ENCODE data around the gene CRYBA4. TPM values are rescaled to one million over a fixed set of nuclear protein-coding genes. Genes with fewer than 3 reads are reported as not detected.
A peak's percentile ranks its signal among the peaks of the same experiment; 100 is the strongest.

Gene CRYBA4
- total RNA-seq, 2 donors from 2014 or later, result 0.47 TPM; not detected in 1

- H3K27me3 ChIP-seq, result no peaks in the 10 kb centered on the region
- TF ChIP-seq CTCF (IDR thresholded peaks at IDR 0.05), result no peak
- H3K27ac ChIP-seq, result no peak overlapping the region
- H3K9ac ChIP-seq (ENCODE audit: low read depth in 2 of 2, low read length in 2 of 2), result no peak overlapping the region
- no peak overlapping the region for H3K4me3 ChIP-seq
- no peaks in the 10 kb centered on the region for H3K4me1 ChIP-seq
- H3K36me3 ChIP-seq, result no peaks in the 10 kb centered on the region
- no peak for DNase-seq
- no peaks in the 10 kb centered on the region for H3K9me3 ChIP-seq
- intact Hi-C loops (cut with DNase I), result no loop called here
Observed at GRCh38 chr22:26650722-26651421, 29.1 kb downstream of the CRYBA4 start.

- Histone ChIP-seq H3K27me3 (peaks cover 3% of the 10 kb centered on the region), H3K9me3 (no peaks in the 10 kb centered on the region), H3K4me1 (no peaks in the 10 kb centered on the region), H3K36me3 (no peaks in the 10 kb centered on the region), H3K27ac (no peak overlapping the region), H3K9ac (ENCODE audit: low read depth in 2 of 2, low read length in 2 of 2) (no peak overlapping the region), H3K4me3 (no peak overlapping the region)
- no peak for DNase-seq
- no peak for TF ChIP-seq CTCF (IDR thresholded peaks at IDR 0.05)
- intact Hi-C loops (cut with DNase I), result no loop called here
Observed at GRCh38 chr22:26651815-26652214, 30.1 kb downstream of the CRYBA4 start.

GRCh38 chr22:26656891-26657851 lies 35.4 kb downstream of the CRYBA4 start, which contains the start of gene MIAT:
Gene MIAT (plus strand): TSS chr22:26657588.
- no peaks in the 10 kb centered on the region for H3K36me3 ChIP-seq
- H3K4me3 ChIP-seq, result peak within 1 kb of the TSS; percentile 33
- H3K9ac ChIP-seq (ENCODE audit: low read depth in 2 of 2, low read length in 2 of 2), result peak within 1 kb of the TSS; percentile 43 to 46
- peak; percentile 34 for DNase-seq
- H3K4me1 ChIP-seq, result peaks cover 7% of the 10 kb centered on the region
- no peaks in the 10 kb centered on the region for H3K9me3 ChIP-seq
- intact Hi-C loops (cut with DNase I), result no loop called here
- H3K27ac ChIP-seq, result no peak within 1 kb of the TSS
- no peak for TF ChIP-seq CTCF (IDR thresholded peaks at IDR 0.05)
- H3K27me3 ChIP-seq, result peaks cover 24% of the 10 kb centered on the region

- intact Hi-C loops (cut with DNase I), result no loop called here
- peaks cover 24% of the 10 kb centered on the region for H3K27me3 ChIP-seq
- DNase-seq, result no peak
- no peaks in the 10 kb centered on the region for H3K9me3 ChIP-seq
- H3K4me3 ChIP-seq, result peak overlapping the region; percentile 33
- TF ChIP-seq CTCF (IDR thresholded peaks at IDR 0.05), result no peak
- H3K27ac ChIP-seq, result no peak overlapping the region
- peaks cover 7% of the 10 kb centered on the region for H3K4me1 ChIP-seq
- H3K36me3 ChIP-seq, result no peaks in the 10 kb centered on the region
- peak overlapping the region in 1 of 2 donors; percentile 12 for H3K9ac ChIP-seq (ENCODE audit: low read depth in 2 of 2, low read length in 2 of 2)
Observed at GRCh38 chr22:26658161-26658560, 36.4 kb downstream of the CRYBA4 start.

GRCh38 chr22:26658671-26659478 lies 37.1 kb downstream of the CRYBA4 start:
- H3K9me3 ChIP-seq, result no peaks in the 10 kb centered on the region
- no peaks in the 10 kb centered on the region for H3K36me3 ChIP-seq
- TF ChIP-seq CTCF (IDR thresholded peaks at IDR 0.05), result no peak
- H3K4me1 ChIP-seq, result peaks cover 7% of the 10 kb centered on the region
- H3K27ac ChIP-seq, result no peak overlapping the region
- peak; percentile 54 for DNase-seq
- peak overlapping the region; percentile 33 for H3K4me3 ChIP-seq
- peak overlapping the region in 1 of 2 donors; percentile 12 for H3K9ac ChIP-seq (ENCODE audit: low read depth in 2 of 2, low read length in 2 of 2)
- intact Hi-C loops (cut with DNase I), result no loop called here
- H3K27me3 ChIP-seq, result peaks cover 24% of the 10 kb centered on the region

Measured in colonic mucosa (tissue), 4 donors.